Neural progenitor cell (in vitro differentiated cells): ENCODE results near the gene KLHDC2.

Experiments used
- EZH2 ChIP-seq: fragments of 200-600 bp; sonication (generic); IDR thresholded peaks from 2 replicates; pipeline ENCODE4 v1.6.1; 2017; ENCODE audit warnings: antibody characterized with exemption, mild to moderate bottlenecking, moderate library complexity
- EZH2phosphoT487 ChIP-seq: fragments of 200-600 bp; sonication (generic); IDR thresholded peaks from 2 replicates; pipeline ENCODE4 v1.6.1; 2017; ENCODE audit warnings: antibody characterized with exemption
- TF ChIP-seq, protein P1 (sequence below): fragments of 200-600 bp; sonication (generic); IDR thresholded peaks from 2 replicates; pipeline ENCODE4 v1.5.1; 2017; ENCODE audit warnings: antibody characterized with exemption, mild to moderate bottlenecking

DNA sequence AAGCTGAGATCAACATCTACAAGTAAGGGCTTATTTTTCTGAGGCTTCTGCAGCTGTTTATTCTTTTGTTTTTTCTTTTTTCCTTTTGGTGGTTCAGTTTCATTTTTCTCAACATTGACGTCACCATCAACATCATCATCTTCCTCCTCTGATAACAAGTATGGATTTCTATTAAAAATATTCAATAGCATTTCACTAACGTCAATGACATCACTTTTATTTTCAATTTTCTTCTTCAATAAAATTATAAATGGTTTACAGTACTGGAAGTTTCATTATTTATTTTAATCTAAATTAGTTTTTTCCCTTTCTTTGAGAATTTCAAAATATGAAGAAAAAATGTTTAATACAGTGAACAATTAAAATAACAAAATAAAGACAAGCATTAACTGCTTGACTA lies 60.7 kb downstream of the KLHDC2 start:
- TF ChIP-seq, protein P1, sequence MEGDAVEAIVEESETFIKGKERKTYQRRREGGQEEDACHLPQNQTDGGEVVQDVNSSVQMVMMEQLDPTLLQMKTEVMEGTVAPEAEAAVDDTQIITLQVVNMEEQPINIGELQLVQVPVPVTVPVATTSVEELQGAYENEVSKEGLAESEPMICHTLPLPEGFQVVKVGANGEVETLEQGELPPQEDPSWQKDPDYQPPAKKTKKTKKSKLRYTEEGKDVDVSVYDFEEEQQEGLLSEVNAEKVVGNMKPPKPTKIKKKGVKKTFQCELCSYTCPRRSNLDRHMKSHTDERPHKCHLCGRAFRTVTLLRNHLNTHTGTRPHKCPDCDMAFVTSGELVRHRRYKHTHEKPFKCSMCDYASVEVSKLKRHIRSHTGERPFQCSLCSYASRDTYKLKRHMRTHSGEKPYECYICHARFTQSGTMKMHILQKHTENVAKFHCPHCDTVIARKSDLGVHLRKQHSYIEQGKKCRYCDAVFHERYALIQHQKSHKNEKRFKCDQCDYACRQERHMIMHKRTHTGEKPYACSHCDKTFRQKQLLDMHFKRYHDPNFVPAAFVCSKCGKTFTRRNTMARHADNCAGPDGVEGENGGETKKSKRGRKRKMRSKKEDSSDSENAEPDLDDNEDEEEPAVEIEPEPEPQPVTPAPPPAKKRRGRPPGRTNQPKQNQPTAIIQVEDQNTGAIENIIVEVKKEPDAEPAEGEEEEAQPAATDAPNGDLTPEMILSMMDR = no peak
- TF ChIP-seq EZH2 = no peak
- no peak for TF ChIP-seq EZH2phosphoT487
